ENCODE data around the gene TFIP11.

GRCh38 chr22:26544489-26544888 is 32.2 kb upstream of the TFIP11 start:
- TF ChIP-seq NFYB (IDR thresholded peaks at IDR 0.05; ENCODE audit: insufficient read depth, low read depth, low read length) (no peak), USF2 (IDR thresholded peaks at IDR 0.05; ENCODE audit: borderline replicate concordance, low read depth, low read length) (no peak), ZNF384 (IDR thresholded peaks at IDR 0.05; ENCODE audit: borderline replicate concordance, low read depth, low read length) (no peak), RCOR1 (conservative IDR thresholded peaks at IDR 0.05; ENCODE audit: low read depth, low read length) (no peak)

All from GM12878 (cell line).